MM.1S (cell line): Measurements from ENCODE around the gene MICALL2.

Experiments
- DNase-seq: peaks from one replicate; pipeline ENCODE4 v3.0.0-alpha.2; 2015
- H2AFZ ChIP-seq: fragments of 300-600 bp; sonication (generic); 2 replicates; pipeline ENCODE4 v1.6.0; 2016; ENCODE audit warnings: antibody characterized with exemption, low read length
- H3F3A ChIP-seq: fragments of 300-600 bp; sonication (generic); 2 replicates; pipeline ENCODE4 v1.6.1; 2016; ENCODE audit warnings: mild to moderate bottlenecking, antibody characterized with exemption, low read length, moderate library complexity, mixed read lengths; ENCODE audit not compliant: insufficient read depth
- H3K27ac ChIP-seq: fragments of 300-600 bp; sonication (generic); 2 replicates; pipeline ENCODE4 v1.5.1; 2016; ENCODE audit warnings: mild to moderate bottlenecking, low read length
- H3K27me3 ChIP-seq: fragments of 300-600 bp; sonication (generic); replicated peaks from 2 replicates; pipeline ENCODE4 v1.6.0; 2016; ENCODE audit warnings: low read length; ENCODE audit not compliant: insufficient read depth
- H3K36me3 ChIP-seq: fragments of 300-600 bp; sonication (generic); replicated peaks from 2 replicates; pipeline ENCODE4 v1.6.1; 2016; ENCODE audit warnings: mild to moderate bottlenecking, low read length, mixed read lengths; ENCODE audit not compliant: insufficient read depth
- H3K4me1 ChIP-seq: fragments of 300-600 bp; sonication (generic); 2 replicates; pipeline ENCODE4 v1.6.1; 2016; ENCODE audit warnings: low read length, mixed read lengths
- H3K4me2 ChIP-seq: fragments of 300-600 bp; sonication (generic); 2 replicates; pipeline ENCODE4 v1.6.0; 2016; ENCODE audit warnings: low read depth, low read length
- H3K4me3 ChIP-seq: fragments of 300-600 bp; sonication (generic); 2 replicates; pipeline ENCODE4 v1.5.1; 2016; ENCODE audit warnings: low read length, mixed read lengths
- H3K79me2 ChIP-seq: fragments of 300-600 bp; sonication (generic); 2 replicates; pipeline ENCODE4 v1.6.1; 2016; ENCODE audit warnings: mixed run types, low read length, mixed read lengths
- H3K9ac ChIP-seq: fragments of 300-600 bp; sonication (generic); 2 replicates; pipeline ENCODE4 v1.6.1; 2016; ENCODE audit warnings: low read length, mixed read lengths
- H3K9me2 ChIP-seq: fragments of 300-600 bp; sonication (generic); replicated peaks from 2 replicates; pipeline ENCODE4 v1.6.1; 2016; ENCODE audit warnings: mild to moderate bottlenecking, low read length, mixed read lengths; ENCODE audit not compliant: insufficient read depth
- H3K9me3 ChIP-seq: fragments of 300-600 bp; sonication (generic); replicated peaks from 2 replicates; pipeline ENCODE4 v1.6.1; 2016; ENCODE audit warnings: mild to moderate bottlenecking, low read length, mixed read lengths; ENCODE audit not compliant: insufficient read depth
- H4K20me1 ChIP-seq: fragments of 300-600 bp; sonication (generic); 2 replicates; pipeline ENCODE4 v1.6.1; 2016; ENCODE audit warnings: mild to moderate bottlenecking, low read length, moderate library complexity, mixed read lengths; ENCODE audit not compliant: insufficient read depth
- CTCF ChIP-seq: fragments of 300-600 bp; sonication (generic); IDR thresholded peaks from 2 replicates; pipeline ENCODE4 v1.5.1; 2016; ENCODE audit warnings: antibody characterized with exemption, low read length, mixed read lengths
- EZH2 ChIP-seq: fragments of 300-600 bp; sonication (generic); optimal IDR thresholded peaks from 2 replicates; pipeline ENCODE3; 2017; ENCODE audit warnings: low read depth, mild to moderate bottlenecking, antibody characterized with exemption, low read length, mixed read lengths
- EZH2phosphoT487 ChIP-seq: fragments of 300-600 bp; sonication (generic); IDR thresholded peaks from 2 replicates; pipeline ENCODE4 v1.6.1; 2018; ENCODE audit warnings: antibody characterized with exemption, low read length

MICALL2 gene

DNA sequence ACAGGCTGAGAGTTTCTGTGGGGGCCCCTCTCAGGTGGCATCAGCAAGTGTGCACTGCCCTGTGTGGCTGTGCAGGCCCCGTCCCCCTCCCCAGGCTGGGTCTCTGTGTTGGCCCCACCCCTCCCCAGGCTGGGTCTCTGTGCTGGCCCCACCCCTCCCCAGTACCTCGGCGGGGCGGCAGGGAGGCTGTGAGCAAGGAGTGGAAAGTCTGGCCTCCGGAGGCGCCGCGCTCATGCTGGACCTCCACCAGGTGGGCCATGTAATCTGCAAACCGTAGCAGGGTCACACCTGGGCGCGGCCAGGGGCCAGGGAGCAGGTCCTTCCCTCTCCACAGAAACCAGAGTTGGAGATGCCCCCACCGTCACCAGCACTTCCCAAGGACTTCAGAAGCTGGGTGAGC is 21.4 kb upstream of the MICALL2 start:
- no peak for DNase-seq
- H3K9ac ChIP-seq = no peak overlapping the region
- no peaks in the 10 kb centered on the region for H4K20me1 ChIP-seq
- no peaks in the 10 kb centered on the region for H3F3A ChIP-seq
- TF ChIP-seq CTCF (no peak), EZH2phosphoT487 (no peak), EZH2 (no peak)
- no peaks in the 10 kb centered on the region for H3K36me3 ChIP-seq
- no peak overlapping the region for H3K4me3 ChIP-seq
- no peaks in the 10 kb centered on the region for H3K9me3 ChIP-seq
- no peaks in the 10 kb centered on the region for H3K27me3 ChIP-seq
- no peak overlapping the region for H3K27ac ChIP-seq
- H3K4me2 ChIP-seq = no peak overlapping the region
- no peak overlapping the region for H2AFZ ChIP-seq
- no peaks in the 10 kb centered on the region for H3K4me1 ChIP-seq
- no peaks in the 10 kb centered on the region for H3K79me2 ChIP-seq
- no peaks in the 10 kb centered on the region for H3K9me2 ChIP-seq

DNA sequence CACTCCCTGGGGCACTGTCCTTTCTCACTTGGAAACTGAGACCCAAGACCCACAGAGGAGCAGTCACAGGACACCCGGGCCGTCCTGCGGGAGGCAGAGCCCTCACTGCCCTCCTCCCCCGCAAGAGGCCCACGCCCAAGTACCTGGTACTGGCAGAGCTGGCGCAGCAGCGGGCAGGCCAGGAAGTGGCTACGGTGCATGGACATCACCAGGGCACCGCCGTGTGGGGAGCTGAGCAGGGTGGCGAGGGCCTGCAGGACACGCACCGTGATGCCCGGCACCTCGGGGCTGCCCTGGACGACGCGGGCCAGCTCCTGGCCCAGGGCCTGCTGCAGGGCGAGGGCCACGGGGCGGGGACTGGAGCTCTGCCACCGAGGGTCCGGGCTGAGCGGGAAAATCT is 20.0 kb upstream of the MICALL2 start:
- Histone ChIP-seq H3K79me2 (no peaks in the 10 kb centered on the region), H3K4me3 (no peak overlapping the region), H3F3A (no peaks in the 10 kb centered on the region), H4K20me1 (no peaks in the 10 kb centered on the region), H2AFZ (no peak overlapping the region), H3K9me2 (no peaks in the 10 kb centered on the region), H3K36me3 (no peaks in the 10 kb centered on the region), H3K27me3 (no peaks in the 10 kb centered on the region), H3K9me3 (no peaks in the 10 kb centered on the region), H3K4me1 (peaks cover 1% of the 10 kb centered on the region; the same call in 1 of the 2 replicates), H3K27ac (no peak overlapping the region), H3K4me2 (no peak overlapping the region), H3K9ac (no peak overlapping the region)
- no peak for TF ChIP-seq EZH2phosphoT487
- TF ChIP-seq EZH2 = no peak
- no peak for TF ChIP-seq CTCF
- no peak for DNase-seq

- Histone ChIP-seq H3K4me2 (no peak overlapping the region), H3K36me3 (no peaks in the 10 kb centered on the region), H3K9me3 (no peaks in the 10 kb centered on the region), H3F3A (no peaks in the 10 kb centered on the region), H3K9me2 (no peaks in the 10 kb centered on the region), H4K20me1 (no peaks in the 10 kb centered on the region), H3K79me2 (no peaks in the 10 kb centered on the region), H3K9ac (no peak overlapping the region), H2AFZ (no peak overlapping the region), H3K27ac (no peak overlapping the region), H3K4me1 (peaks cover 6% of the 10 kb centered on the region), H3K4me3 (no peak overlapping the region), H3K27me3 (no peaks in the 10 kb centered on the region)
- TF ChIP-seq EZH2 = no peak
- TF ChIP-seq CTCF = no peak
- TF ChIP-seq EZH2phosphoT487 = no peak
- no peak for DNase-seq
Observed at GRCh38 chr7:1478480-1478879, 19.2 kb upstream of the MICALL2 start.

DNA sequence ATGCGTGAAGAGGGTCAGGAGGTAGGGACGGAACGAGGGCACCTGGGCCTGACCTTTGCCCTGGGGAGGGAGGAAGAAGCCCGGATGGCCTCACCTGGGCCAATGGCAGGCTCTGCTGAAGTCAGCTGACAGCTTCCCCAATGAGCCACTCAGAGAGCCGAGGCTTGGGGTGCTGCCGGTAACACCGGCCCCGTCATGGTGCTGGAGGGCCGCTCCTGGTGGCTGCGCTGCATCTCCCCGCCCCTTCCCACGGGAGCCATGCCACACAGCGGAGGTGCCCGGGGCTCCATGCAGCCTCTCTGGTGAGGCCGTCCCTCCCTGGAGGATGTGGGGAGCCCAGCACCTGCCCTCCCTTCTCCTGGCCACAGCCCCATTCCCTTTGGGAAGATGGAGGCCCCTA is 17.6 kb upstream of the MICALL2 start:
- H3K27me3 ChIP-seq = no peaks in the 10 kb centered on the region
- no peak overlapping the region for H2AFZ ChIP-seq
- no peak for DNase-seq
- TF ChIP-seq EZH2phosphoT487 (no peak), CTCF (no peak)
- no peaks in the 10 kb centered on the region for H3K36me3 ChIP-seq
- H3F3A ChIP-seq = no peaks in the 10 kb centered on the region
- no peak overlapping the region for H3K4me3 ChIP-seq
- H4K20me1 ChIP-seq = no peaks in the 10 kb centered on the region
- no peak overlapping the region for H3K4me2 ChIP-seq
- H3K79me2 ChIP-seq = no peaks in the 10 kb centered on the region
- no peak overlapping the region for H3K9ac ChIP-seq
- no peak overlapping the region for H3K27ac ChIP-seq
- H3K9me2 ChIP-seq = no peaks in the 10 kb centered on the region
- no peaks in the 10 kb centered on the region for H3K9me3 ChIP-seq
- H3K4me1 ChIP-seq = peaks cover 6% of the 10 kb centered on the region
